Measurements from ENCODE around the gene EHMT2. TPM values are rescaled to one million over a fixed set of nuclear protein-coding genes. Genes with fewer than 3 reads are reported as not detected.

The EHMT2 gene
- total RNA-seq, 1 experiment from 2014 or later = 137 TPM

- TF ChIP-seq ZNF532 (CRISPR knock-in tag; IDR thresholded peaks at IDR 0.05; ENCODE audit: borderline replicate concordance) (no peak), AR (CRISPR knock-in tag; IDR thresholded peaks at IDR 0.05) (no peak), SP1 (CRISPR knock-in tag; conservative IDR thresholded peaks at IDR 0.05) (no peak), MAX (CRISPR knock-in tag; IDR thresholded peaks at IDR 0.05) (no peak), FOXP4 (CRISPR knock-in tag; IDR thresholded peaks at IDR 0.05) (no peak), ATF3 (CRISPR knock-in tag; conservative IDR thresholded peaks at IDR 0.05) (no peak), RORB (CRISPR knock-in tag; IDR thresholded peaks at IDR 0.05) (no peak), MLX (CRISPR knock-in tag; IDR thresholded peaks at IDR 0.05) (no peak), ZNF317 (CRISPR knock-in tag; IDR thresholded peaks at IDR 0.05; ENCODE audit: borderline replicate concordance, low read depth) (no peak)
Measured at GRCh38 chr6:31919624-31920303, 22.3 kb upstream of the EHMT2 start (continued).

GRCh38 chr6:31918069-31918720 lies 20.7 kb upstream of the EHMT2 start:
- POLR2A ChIA-PET = interaction anchor here (0.7 kb wide), 1 partner anchor 103 kb away, joined by 3 read pairs; the partner anchor contains the start of genes HSPA1A and HSPA1L
- TF ChIP-seq FOXP4 (CRISPR knock-in tag; IDR thresholded peaks at IDR 0.05) (no peak), TEAD1 (CRISPR knock-in tag; IDR thresholded peaks at IDR 0.05) (no peak), ELF4 (CRISPR knock-in tag; IDR thresholded peaks at IDR 0.05; ENCODE audit: low read depth) (no peak), ARID4B (CRISPR knock-in tag; IDR thresholded peaks at IDR 0.05; ENCODE audit: borderline replicate concordance) (no peak)

More at GRCh38 chr6:31918069-31918720, 20.7 kb upstream of the EHMT2 start:
- peaks cover 5% of the 10 kb centered on the region; the same call in 1 of the 2 replicates for H3K9me3 Mint-ChIP-seq
- CTCF ChIA-PET = interaction anchor here (0.9 to 2.3 kb wide), 3 partner anchors 16 to 127 kb away, joined by 3 to 12 read pairs (median 3); no protein-coding TSS in a partner anchor
- no peak overlapping the region for H3K27ac Mint-ChIP-seq
- no peak overlapping the region for H3K4me3 Mint-ChIP-seq
- DNase-seq (ENCODE audit: low spot score) = no peak
- no peaks in the 10 kb centered on the region for H3K36me3 Mint-ChIP-seq
- no peak for ATAC-seq
- H3K4me1 Mint-ChIP-seq = no peaks in the 10 kb centered on the region
- H3K27me3 Mint-ChIP-seq (ENCODE audit: low read depth) = no peaks in the 10 kb centered on the region; the same call in 1 of the 2 replicates

All from WTC11 (cell line).